Mammary epithelial cell (primary cell): Measurements from ENCODE around the gene DUSP15.
"Not testable (repeated sequence)": the region's sequence is repeated elsewhere in the genome, so short reads cannot be mapped to it uniquely, and the experiment has no call there.

Experiments
- EZH2 ChIP-seq: IDR thresholded peaks from 2 replicates; pipeline ENCODE4 v1.6.1; 2012; ENCODE audit warnings: low read length, inconsistent platforms, borderline replicate concordance
- TF ChIP-seq, protein P1 (sequence below), 2 donors: IDR thresholded peaks in 1 of 2; conservative IDR thresholded peaks in 1 of 2; 2 replicates each; pipeline ENCODE4 v1.5.1; 2011 to 2012; ENCODE audit warnings: inconsistent platforms in 2 of 2, low read length in 2 of 2, mild to moderate bottlenecking in 2 of 2, control low read depth in 1 of 2, low read depth in 1 of 2; ENCODE audit not compliant: insufficient read depth in 1 of 2; ENCODE audit errors: extremely low read depth in 1 of 2

DNA sequence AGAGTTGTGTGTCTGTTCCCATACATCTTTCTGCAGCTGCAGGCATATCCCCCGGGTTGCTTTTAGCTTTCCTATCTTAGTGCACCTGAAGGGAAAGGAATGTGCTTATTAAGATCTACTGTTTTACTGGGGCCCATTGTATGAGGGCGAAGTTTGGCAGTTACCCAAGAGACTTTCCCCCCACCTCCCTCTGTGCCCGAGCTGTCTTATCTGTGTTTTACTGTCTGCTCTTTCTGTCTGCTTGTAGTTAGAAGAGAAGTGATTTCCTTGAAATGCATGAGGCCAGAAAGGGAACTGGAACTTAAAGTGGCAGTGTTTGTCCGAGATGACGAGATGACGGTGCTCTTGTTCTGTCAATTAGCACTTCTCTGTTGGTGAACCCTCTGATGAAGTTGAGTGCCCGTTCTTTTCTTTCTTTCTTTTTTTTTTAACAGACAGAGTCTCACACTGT is 47.7 kb upstream of the DUSP15 start:
- TF ChIP-seq, protein P1, sequence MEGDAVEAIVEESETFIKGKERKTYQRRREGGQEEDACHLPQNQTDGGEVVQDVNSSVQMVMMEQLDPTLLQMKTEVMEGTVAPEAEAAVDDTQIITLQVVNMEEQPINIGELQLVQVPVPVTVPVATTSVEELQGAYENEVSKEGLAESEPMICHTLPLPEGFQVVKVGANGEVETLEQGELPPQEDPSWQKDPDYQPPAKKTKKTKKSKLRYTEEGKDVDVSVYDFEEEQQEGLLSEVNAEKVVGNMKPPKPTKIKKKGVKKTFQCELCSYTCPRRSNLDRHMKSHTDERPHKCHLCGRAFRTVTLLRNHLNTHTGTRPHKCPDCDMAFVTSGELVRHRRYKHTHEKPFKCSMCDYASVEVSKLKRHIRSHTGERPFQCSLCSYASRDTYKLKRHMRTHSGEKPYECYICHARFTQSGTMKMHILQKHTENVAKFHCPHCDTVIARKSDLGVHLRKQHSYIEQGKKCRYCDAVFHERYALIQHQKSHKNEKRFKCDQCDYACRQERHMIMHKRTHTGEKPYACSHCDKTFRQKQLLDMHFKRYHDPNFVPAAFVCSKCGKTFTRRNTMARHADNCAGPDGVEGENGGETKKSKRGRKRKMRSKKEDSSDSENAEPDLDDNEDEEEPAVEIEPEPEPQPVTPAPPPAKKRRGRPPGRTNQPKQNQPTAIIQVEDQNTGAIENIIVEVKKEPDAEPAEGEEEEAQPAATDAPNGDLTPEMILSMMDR (conservative IDR thresholded peaks at IDR 0.05 in 1 of 2, IDR thresholded peaks at IDR 0.05 in 1 of 2; ENCODE audit: extremely low read depth in 1 of 2, insufficient read depth in 1 of 2, low read depth in 1 of 2, low read length in 2 of 2), result not testable (repeated sequence)
- not testable (repeated sequence) for TF ChIP-seq EZH2
